Left lung (tissue), 10 donors: Measurements from ENCODE around the gene CFAP58. TPM values are rescaled to one million over a fixed set of nuclear protein-coding genes. Genes with fewer than 3 reads are reported as not detected.

Source experiments
- ATAC-seq: fragments of 200-7000 bp; cut with Tn5 transposase; one replicate; pipeline ENCODE4 v1.9.1; 2020; ENCODE audit warnings: moderate library complexity
- DNase-seq, 4 donors: peaks; one replicate each; pipeline ENCODE4 v3.0.0-alpha.2; 2013 to 2020
- H3K27ac ChIP-seq, 2 donors: fragments of 200-600 bp; sonication (generic) in 1 of 2; one replicate each; pipeline versions ENCODE4 v1.5.0 to v1.8.0; 2020 to 2021
- H3K27me3 ChIP-seq, 2 donors: fragments of 200-600 bp; sonication (generic) in 1 of 2; one replicate each; pipeline versions ENCODE4 v1.5.0 to v1.8.0; 2020 to 2021
- H3K36me3 ChIP-seq, 2 donors: fragments of 200-600 bp; sonication (generic) in 1 of 2; one replicate each; pipeline versions ENCODE4 v1.5.0 to v1.8.0; 2020 to 2021
- H3K4me1 ChIP-seq, 2 donors: fragments of 200-600 bp; one replicate each; pipeline ENCODE4 v1.8.0; 2021
- H3K4me3 ChIP-seq, 2 donors: fragments of 200-600 bp; sonication (generic) in 1 of 2; one replicate each; pipeline versions ENCODE4 v1.5.0 to v1.8.0; 2020 to 2021; ENCODE audit warnings: mild to moderate bottlenecking in 1 of 2
- H3K9me3 ChIP-seq, 2 donors: fragments of 200-600 bp; sonication (generic) in 1 of 2; one replicate each; pipeline versions ENCODE4 v1.5.0 to v1.8.0; 2020 to 2021
- intact Hi-C, 2 donors: fragments of 100-400 bp; cut with DNase I; formaldehyde crosslinking; loops; one replicate each; pipeline versions ENCODE4 v1.11.2 to v1.14.2; 2022
- polyA plus RNA-seq, 6 donors: library from polyadenylated mRNA; unstranded; fragments of 120-200 nt; gene quantifications; one replicate each; pipeline ENCODE4 v1.2.1, GENCODE V29; 2013; ENCODE audit not compliant: insufficient read length in 6 of 6
- total RNA-seq, 2 donors: library from RNA; stranded (reverse); fragmentation: NEBNext Ultra II Directional; extraction: Animal tissue kit (Norgen Biotek cat#: 25700); gene quantifications; one replicate each; pipeline ENCODE4 v1.2.1, GENCODE V29; 2021
- TF ChIP-seq, protein P1 (sequence below), 2 donors: fragments of 200-600 bp; sonication (generic) in 1 of 2; IDR thresholded peaks; one replicate each; pipeline versions ENCODE4 v1.5.0 to v1.8.0; 2021; ENCODE audit warnings: antibody characterized with exemption in 2 of 2
- donor health status: DM: no; HTN: yes; CAD: no.
- donor health status: DM: no; HTN: no; CAD: no.

Gene CFAP58
- total and polyA plus RNA-seq, 8 donors, result 0.29 to 2.2 (median 1.6) TPM

DNA sequence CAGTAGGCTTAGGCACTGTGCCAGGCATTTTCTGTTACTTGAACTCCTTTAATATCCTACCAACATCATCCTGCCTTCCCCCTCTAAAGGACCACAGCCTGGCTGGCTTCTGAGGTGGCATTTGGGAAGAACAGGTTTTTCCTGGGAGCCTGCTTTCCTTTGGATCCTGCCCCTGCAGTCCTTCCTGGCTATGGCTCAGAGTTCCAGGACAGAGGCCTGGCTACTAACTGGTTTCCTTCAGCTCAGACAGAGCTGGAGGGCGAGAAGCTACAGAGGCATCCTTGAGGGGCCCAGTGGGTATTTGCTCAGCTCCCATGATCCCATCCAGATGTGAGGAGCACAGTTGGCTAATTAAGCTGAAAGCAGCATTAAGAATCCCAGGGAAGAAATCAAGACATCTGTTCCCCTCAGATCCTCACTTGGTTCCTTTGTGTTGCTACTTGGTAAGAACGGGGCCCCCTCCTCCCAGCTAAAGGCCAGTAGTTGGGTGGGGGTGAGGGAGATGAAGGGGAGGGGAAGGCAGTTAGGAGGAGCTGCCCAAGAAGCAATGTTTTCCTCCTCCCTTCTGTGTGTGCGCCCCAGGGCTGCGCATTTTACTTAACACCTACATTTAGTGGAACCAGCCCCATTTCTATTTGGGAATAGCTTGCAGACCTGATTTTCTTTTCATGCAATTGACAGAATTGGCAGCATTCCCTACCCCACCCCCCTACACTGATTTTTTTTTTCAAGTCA, 144.9 kb downstream of the CFAP58 start:
- no peak for ATAC-seq
- no peaks in the 10 kb centered on the region for H3K36me3 ChIP-seq
- TF ChIP-seq, protein P1, sequence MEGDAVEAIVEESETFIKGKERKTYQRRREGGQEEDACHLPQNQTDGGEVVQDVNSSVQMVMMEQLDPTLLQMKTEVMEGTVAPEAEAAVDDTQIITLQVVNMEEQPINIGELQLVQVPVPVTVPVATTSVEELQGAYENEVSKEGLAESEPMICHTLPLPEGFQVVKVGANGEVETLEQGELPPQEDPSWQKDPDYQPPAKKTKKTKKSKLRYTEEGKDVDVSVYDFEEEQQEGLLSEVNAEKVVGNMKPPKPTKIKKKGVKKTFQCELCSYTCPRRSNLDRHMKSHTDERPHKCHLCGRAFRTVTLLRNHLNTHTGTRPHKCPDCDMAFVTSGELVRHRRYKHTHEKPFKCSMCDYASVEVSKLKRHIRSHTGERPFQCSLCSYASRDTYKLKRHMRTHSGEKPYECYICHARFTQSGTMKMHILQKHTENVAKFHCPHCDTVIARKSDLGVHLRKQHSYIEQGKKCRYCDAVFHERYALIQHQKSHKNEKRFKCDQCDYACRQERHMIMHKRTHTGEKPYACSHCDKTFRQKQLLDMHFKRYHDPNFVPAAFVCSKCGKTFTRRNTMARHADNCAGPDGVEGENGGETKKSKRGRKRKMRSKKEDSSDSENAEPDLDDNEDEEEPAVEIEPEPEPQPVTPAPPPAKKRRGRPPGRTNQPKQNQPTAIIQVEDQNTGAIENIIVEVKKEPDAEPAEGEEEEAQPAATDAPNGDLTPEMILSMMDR (IDR thresholded peaks at IDR 0.05), result no peak
- H3K4me3 ChIP-seq, result no peak overlapping the region
- no peak overlapping the region for H3K27ac ChIP-seq
- no peaks in the 10 kb centered on the region for H3K9me3 ChIP-seq
- intact Hi-C loops, result no loop called here
- H3K4me1 ChIP-seq, result no peaks in the 10 kb centered on the region
- DNase-seq, result no peak
- no peaks in the 10 kb centered on the region for H3K27me3 ChIP-seq

DNA sequence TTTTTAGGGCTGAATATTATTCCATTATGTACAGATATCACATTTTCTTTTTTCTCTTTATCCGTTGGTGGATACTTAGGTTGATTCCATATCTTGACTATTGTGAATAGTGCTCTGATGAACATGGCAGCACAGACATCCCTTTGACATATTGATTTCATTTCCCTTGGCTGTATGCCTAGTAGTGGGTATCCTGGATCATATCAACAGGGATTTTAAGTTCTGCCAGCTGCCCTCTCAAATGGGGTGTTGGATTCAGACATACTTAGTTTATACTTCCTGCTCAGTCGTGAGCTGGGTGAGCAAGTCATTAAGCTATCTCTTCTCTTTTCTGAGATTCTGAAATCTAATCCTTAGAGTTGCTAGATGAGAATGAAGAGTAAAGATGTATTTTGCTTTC, 147.8 kb downstream of the CFAP58 start:
- H3K9me3 ChIP-seq, result no peaks in the 10 kb centered on the region
- DNase-seq, result no peak
- no peak overlapping the region for H3K27ac ChIP-seq
- ATAC-seq, result no peak
- H3K27me3 ChIP-seq, result no peaks in the 10 kb centered on the region
- H3K36me3 ChIP-seq, result no peaks in the 10 kb centered on the region
- TF ChIP-seq, protein P1 (IDR thresholded peaks at IDR 0.05), result no peak
- no peaks in the 10 kb centered on the region for H3K4me1 ChIP-seq
- no peak overlapping the region for H3K4me3 ChIP-seq
- intact Hi-C loops, result no loop called here

DNA sequence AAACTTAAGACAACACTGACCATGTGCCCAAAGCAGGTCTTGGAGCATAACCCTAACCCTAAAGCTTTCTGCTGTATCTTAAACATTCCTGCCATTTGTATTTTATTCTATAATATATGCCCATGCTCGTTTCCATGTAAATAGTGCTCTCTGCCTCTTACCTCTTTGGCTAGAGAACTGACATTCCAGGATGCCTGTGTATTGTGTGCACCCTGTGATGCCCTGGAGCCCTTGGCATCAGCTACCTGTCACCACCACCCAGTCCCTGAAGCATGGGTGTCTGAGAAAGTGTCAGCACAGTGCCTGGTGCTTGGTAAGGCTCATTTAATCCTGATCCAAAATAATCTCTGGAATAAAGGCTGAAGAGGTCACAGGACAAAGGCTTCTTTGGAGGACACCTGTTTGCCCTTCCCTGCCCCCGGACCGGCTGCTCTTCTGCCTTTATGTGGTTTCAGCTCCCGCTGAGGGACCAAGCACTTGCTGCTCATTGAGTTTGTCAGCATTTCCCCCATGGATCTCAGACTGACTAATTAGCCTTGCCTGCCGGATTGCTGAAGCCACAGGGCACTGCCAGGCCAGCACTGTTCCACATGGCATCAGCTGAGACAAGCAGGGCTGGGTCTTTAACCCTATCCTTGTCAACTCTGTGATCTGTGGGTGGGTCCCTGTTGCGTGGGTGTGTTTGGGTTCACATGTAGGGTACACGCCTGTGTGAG, 148.4 kb downstream of the CFAP58 start:
- Histone ChIP-seq H3K27ac (no peak overlapping the region), H3K36me3 (no peaks in the 10 kb centered on the region), H3K4me3 (no peak overlapping the region), H3K4me1 (no peaks in the 10 kb centered on the region), H3K9me3 (no peaks in the 10 kb centered on the region), H3K27me3 (no peaks in the 10 kb centered on the region)
- DNase-seq (no peak), ATAC-seq (no peak)
- intact Hi-C loops, result no loop called here
- TF ChIP-seq, protein P1 (IDR thresholded peaks at IDR 0.05), result no peak

- ATAC-seq (no peak), DNase-seq (no peak)
- Histone ChIP-seq H3K27me3 (no peaks in the 10 kb centered on the region), H3K4me1 (no peaks in the 10 kb centered on the region), H3K27ac (no peak overlapping the region), H3K9me3 (no peaks in the 10 kb centered on the region), H3K36me3 (no peaks in the 10 kb centered on the region), H3K4me3 (no peak overlapping the region)
- intact Hi-C loops, result no loop called here
- TF ChIP-seq, protein P1 (IDR thresholded peaks at IDR 0.05), result no peak
These were observed 149.3 kb downstream of the CFAP58 start for GRCh38 chr10:104502907-104503306.

Other genes with a start within 250 kb of the CFAP58 start
- 1 to 10 TPM; 9.2 to 9.3 TPM for gene SFR1, start 231.7 kb upstream of the CFAP58 start, total RNA-seq
- gene SFR1, start 231.7 kb upstream of the CFAP58 start, polyA plus RNA-seq, result 10 to 100 TPM in 4 of 6 donors, 1 to 10 TPM in 2; 9.2 to 11.3 (median 10.7) TPM
- 1 to 10 TPM in 1 of 2 donors, under 1 TPM in 1; 0.70 to 7.4 TPM for gene CFAP43, start 121.5 kb upstream of the CFAP58 start, total RNA-seq
- gene CFAP43, start 121.5 kb upstream of the CFAP58 start, polyA plus RNA-seq, result 10 to 100 TPM in 4 of 6 donors, 1 to 10 TPM in 2; 6.9 to 24.5 (median 17.0) TPM
- 100 to 1,000 TPM; 106 to 157 TPM for gene GSTO1, start 98.9 kb upstream of the CFAP58 start, total RNA-seq
- gene GSTO1, start 98.9 kb upstream of the CFAP58 start, polyA plus RNA-seq, result 10 to 100 TPM; 83.1 to 95.8 (median 86.0) TPM
- 10 to 100 TPM in 1 of 2 donors, 1 to 10 TPM in 1; 9.5 to 13.4 TPM for gene GSTO2, start 84.6 kb upstream of the CFAP58 start, total RNA-seq
- 10 to 100 TPM; 27.5 to 33.6 (median 31.4) TPM for gene GSTO2, start 84.6 kb upstream of the CFAP58 start, polyA plus RNA-seq
- 10 to 100 TPM; 27.7 to 29.2 TPM for gene ITPRIP, start 15.4 kb upstream of the CFAP58 start, total RNA-seq
- gene ITPRIP, start 15.4 kb upstream of the CFAP58 start, polyA plus RNA-seq, result 10 to 100 TPM; 16.6 to 19.7 (median 17.8) TPM